MG63 (cell line): ENCODE data around the gene KRTAP29-1. TPM values are rescaled to one million over a fixed set of nuclear protein-coding genes. Genes with fewer than 3 reads are reported as not detected.
"Not testable (repeated sequence)": the region's sequence is repeated elsewhere in the genome, so short reads cannot be mapped to it uniquely, and the experiment has no call there.

Experiments
- DNase-seq: peaks from one replicate; pipeline ENCODE4 v3.0.0-alpha.2; 2020
- H3K27me3 ChIP-seq: fragments of 250-450 bp; sonication (Bioruptor Pico); 2 replicates; pipeline ENCODE4 v1.5.1; 2020; ENCODE audit warnings: mild to moderate bottlenecking, moderate library complexity
- H3K36me3 ChIP-seq: fragments of 250-450 bp; sonication (Bioruptor Pico); 2 replicates; pipeline ENCODE4 v1.5.1; 2020; ENCODE audit warnings: mild to moderate bottlenecking, moderate library complexity
- H3K4me3 ChIP-seq: fragments of 250-450 bp; sonication (Bioruptor Pico); 2 replicates; pipeline ENCODE4 v1.5.1; 2020; ENCODE audit warnings: mild to moderate bottlenecking, moderate library complexity
- H3K9me3 ChIP-seq: fragments of 250-450 bp; sonication (Bioruptor Pico); 2 replicates; pipeline ENCODE4 v1.5.1; 2020; ENCODE audit warnings: mild to moderate bottlenecking, moderate library complexity
- total RNA-seq: library from RNA; depleted of rRNA; stranded (reverse); fragments of >200 nt; shearing (Covaris generic); gene quantifications from 2 replicates; pipeline ENCODE4 v1.2.3, GENCODE V29; 2014; ENCODE audit warnings: low replicate concordance; rRNA removed

Gene KRTAP29-1
- total RNA-seq, 1 experiment from 2014 or later: not detected

- H3K4me3 ChIP-seq: no peak overlapping the region
- H3K27me3 ChIP-seq: no peaks in the 10 kb centered on the region
- H3K9me3 ChIP-seq: no peaks in the 10 kb centered on the region
- no peaks in the 10 kb centered on the region for H3K36me3 ChIP-seq
- no peak for DNase-seq
Measured at GRCh38 chr17:41271858-41272257, 30.8 kb downstream of the KRTAP29-1 start.

GRCh38 chr17:41271323-41271722, 31.3 kb downstream of the KRTAP29-1 start:
- not testable (repeated sequence) for H3K4me3 ChIP-seq, H3K27me3 ChIP-seq, DNase-seq, H3K36me3 ChIP-seq, H3K9me3 ChIP-seq

GRCh38 chr17:41267711-41268110, 34.9 kb downstream of the KRTAP29-1 start:
- H3K27me3 ChIP-seq: no peaks in the 10 kb centered on the region
- no peak for DNase-seq
- no peak overlapping the region for H3K4me3 ChIP-seq
- no peaks in the 10 kb centered on the region for H3K9me3 ChIP-seq
- H3K36me3 ChIP-seq: no peaks in the 10 kb centered on the region

- no peak for DNase-seq
- H3K4me3 ChIP-seq: no peak within 1 kb of the TSS
- H3K27me3 ChIP-seq: no peaks in the 10 kb centered on the region
- no peaks in the 10 kb centered on the region for H3K36me3 ChIP-seq
- H3K9me3 ChIP-seq: no peaks in the 10 kb centered on the region
Measured at GRCh38 chr17:41265078-41265477, 37.6 kb downstream of the KRTAP29-1 start, which contains the start of gene KRTAP9-6. KRTAP9-6 (plus strand) TSS chr17:41265378; CDS start chr17:41265378, 0 bp downstream.

GRCh38 chr17:41264599-41264998, 38.1 kb downstream of the KRTAP29-1 start:
- DNase-seq: no peak

GRCh38 chr17:41263212-41263611, 39.4 kb downstream of the KRTAP29-1 start:
- H3K36me3 ChIP-seq: no peaks in the 10 kb centered on the region
- H3K9me3 ChIP-seq: no peaks in the 10 kb centered on the region
- no peak overlapping the region for H3K4me3 ChIP-seq
- DNase-seq: no peak
- no peaks in the 10 kb centered on the region for H3K27me3 ChIP-seq

More at GRCh38 chr17:41264599-41264998, 38.1 kb downstream of the KRTAP29-1 start:
- Histone ChIP-seq H3K27me3 (no peaks in the 10 kb centered on the region), H3K4me3 (no peak overlapping the region), H3K36me3 (no peaks in the 10 kb centered on the region), H3K9me3 (no peaks in the 10 kb centered on the region)

GRCh38 chr17:41258406-41258805, 44.2 kb downstream of the KRTAP29-1 start:
- H3K27me3 ChIP-seq: no peaks in the 10 kb centered on the region
- no peak for DNase-seq

GRCh38 chr17:41256291-41256685, 46.4 kb downstream of the KRTAP29-1 start:
- Histone ChIP-seq H3K4me3 (no peak overlapping the region), H3K9me3 (no peaks in the 10 kb centered on the region), H3K27me3 (no peaks in the 10 kb centered on the region), H3K36me3 (no peaks in the 10 kb centered on the region)
- DNase-seq: no peak

More at GRCh38 chr17:41258406-41258805, 44.2 kb downstream of the KRTAP29-1 start:
- no peaks in the 10 kb centered on the region for H3K9me3 ChIP-seq
- H3K36me3 ChIP-seq: no peaks in the 10 kb centered on the region
- no peak overlapping the region for H3K4me3 ChIP-seq

GRCh38 chr17:41255381-41256290, 47.0 kb downstream of the KRTAP29-1 start, which contains the start of gene KRTAP9-9:
KRTAP9-9 (plus strand) TSS chr17:41255384.
- not testable (repeated sequence) for H3K4me3 ChIP-seq, DNase-seq, H3K36me3 ChIP-seq, H3K9me3 ChIP-seq, H3K27me3 ChIP-seq

GRCh38 chr17:41254861-41255260, 47.8 kb downstream of the KRTAP29-1 start:
- DNase-seq: no peak
- no peaks in the 10 kb centered on the region for H3K27me3 ChIP-seq
- H3K4me3 ChIP-seq: no peak overlapping the region
- no peaks in the 10 kb centered on the region for H3K36me3 ChIP-seq
- H3K9me3 ChIP-seq: no peaks in the 10 kb centered on the region

Other genes with a start within 250 kb of the KRTAP29-1 start
- gene KRTAP2-2, start 247.6 kb downstream of the KRTAP29-1 start, total RNA-seq: not detected in 2 replicates
- 0.33 TPM in 1 of 2 replicates, not detected in the other for gene KRTAP2-3, start 242.7 kb downstream of the KRTAP29-1 start, total RNA-seq
- not detected in 2 replicates for gene KRTAP2-4, start 237.0 kb downstream of the KRTAP29-1 start, total RNA-seq
- not detected in 2 replicates for gene KRTAP4-7, start 218.7 kb downstream of the KRTAP29-1 start, total RNA-seq
- not detected in 2 replicates for gene KRTAP4-8, start 204.7 kb downstream of the KRTAP29-1 start, total RNA-seq
- gene KRTAP4-16, start 200.6 kb downstream of the KRTAP29-1 start, total RNA-seq: not detected in 2 replicates
- not detected in 2 replicates for gene KRTAP4-9, start 197.5 kb downstream of the KRTAP29-1 start, total RNA-seq
- gene KRTAP4-11, start 184.5 kb downstream of the KRTAP29-1 start, total RNA-seq: not detected in 2 replicates
- gene KRTAP4-12, start 178.7 kb downstream of the KRTAP29-1 start, total RNA-seq: not detected in 2 replicates
- not detected in 2 replicates for gene KRTAP4-6, start 162.3 kb downstream of the KRTAP29-1 start, total RNA-seq
- gene KRTAP4-5, start 153.0 kb downstream of the KRTAP29-1 start, total RNA-seq: not detected in 2 replicates
- gene KRTAP4-4, start 142.1 kb downstream of the KRTAP29-1 start, total RNA-seq: not detected in 2 replicates
- gene KRTAP4-3, start 134.6 kb downstream of the KRTAP29-1 start, total RNA-seq: not detected in 2 replicates
- gene KRTAP4-2, start 124.6 kb downstream of the KRTAP29-1 start, total RNA-seq: not detected in 2 replicates
- gene KRTAP4-1, start 117.9 kb downstream of the KRTAP29-1 start, total RNA-seq: not detected in 2 replicates
- not detected in 2 replicates for gene KRTAP9-1, start 113.0 kb downstream of the KRTAP29-1 start, total RNA-seq
- not detected in 2 replicates for gene KRTAP9-2, start 76.2 kb downstream of the KRTAP29-1 start, total RNA-seq
- gene KRTAP9-3, start 70.4 kb downstream of the KRTAP29-1 start, total RNA-seq: not detected in 2 replicates
- not detected in 2 replicates for gene KRTAP9-8, start 64.9 kb downstream of the KRTAP29-1 start, total RNA-seq
- gene KRTAP9-4, start 53.2 kb downstream of the KRTAP29-1 start, total RNA-seq: not detected in 2 replicates
- not detected in 2 replicates for gene KRTAP9-9, start 47.5 kb downstream of the KRTAP29-1 start, total RNA-seq
- gene KRTAP9-6, start 37.5 kb downstream of the KRTAP29-1 start, total RNA-seq: not detected in 2 replicates
- not detected in 2 replicates for gene KRTAP9-7, start 27.2 kb downstream of the KRTAP29-1 start, total RNA-seq
- not detected in 2 replicates for gene KRTAP16-1, start 6.5 kb upstream of the KRTAP29-1 start, total RNA-seq
- gene KRTAP17-1, start 12.9 kb upstream of the KRTAP29-1 start, total RNA-seq: not detected in 2 replicates
- not detected in 2 replicates for gene KRT33A, start 48.0 kb upstream of the KRTAP29-1 start, total RNA-seq
- gene KRT33B, start 67.0 kb upstream of the KRTAP29-1 start, total RNA-seq: 0.17 and 2.0 TPM in 2 replicates
- gene KRT34, start 79.5 kb upstream of the KRTAP29-1 start, total RNA-seq: 0.49 TPM in 1 of 2 replicates, not detected in the other
- gene KRT31, start 94.8 kb upstream of the KRTAP29-1 start, total RNA-seq: not detected in 2 replicates
- not detected in 2 replicates for gene KRT37, start 121.7 kb upstream of the KRTAP29-1 start, total RNA-seq
- gene KRT38, start 138.1 kb upstream of the KRTAP29-1 start, total RNA-seq: 0.17 TPM in 1 of 2 replicates, not detected in the other
- gene KRT32, start 164.5 kb upstream of the KRTAP29-1 start, total RNA-seq: 0.72 TPM in 1 of 2 replicates, not detected in the other
- 0.33 TPM in 1 of 2 replicates, not detected in the other for gene KRT35, start 178.3 kb upstream of the KRTAP29-1 start, total RNA-seq
- 0.20 TPM in 1 of 2 replicates, not detected in the other for gene KRT36, start 187.1 kb upstream of the KRTAP29-1 start, total RNA-seq
- 3.8 and 4.0 TPM in 2 replicates for gene KRT13, start 202.8 kb upstream of the KRTAP29-1 start, total RNA-seq
- 38.4 and 82.2 TPM in 2 replicates for gene KRT15, start 216.0 kb upstream of the KRTAP29-1 start, total RNA-seq
- 20.7 and 46.3 TPM in 2 replicates for gene KRT19, start 225.5 kb upstream of the KRTAP29-1 start, total RNA-seq